HFF-Myc (cell line): ENCODE data around the gene VPS25.
A peak's percentile ranks its signal among the peaks of the same experiment; 100 is the strongest.

Source experiments
- DNase-seq: peaks from one replicate; pipeline ENCODE4 v3.0.0-alpha.2; 2011; ENCODE audit warnings: low read depth; ENCODE audit errors: extremely low read depth
- H3K4me3 ChIP-seq: replicated peaks from 2 replicates; pipeline ENCODE4 v1.5.1; 2011; ENCODE audit warnings: low read depth, mild to moderate bottlenecking, control low read depth, low read length
- TF ChIP-seq, protein P1 (sequence below): IDR thresholded peaks from 2 replicates; pipeline ENCODE4 v1.5.1; 2012; ENCODE audit warnings: mild to moderate bottlenecking, low read depth, low read length, control low read depth; ENCODE audit errors: missing control alignments

Gene VPS25

GRCh38 chr17:42819939-42820535 is 46.8 kb downstream of the VPS25 start:
- TF ChIP-seq, protein P1, sequence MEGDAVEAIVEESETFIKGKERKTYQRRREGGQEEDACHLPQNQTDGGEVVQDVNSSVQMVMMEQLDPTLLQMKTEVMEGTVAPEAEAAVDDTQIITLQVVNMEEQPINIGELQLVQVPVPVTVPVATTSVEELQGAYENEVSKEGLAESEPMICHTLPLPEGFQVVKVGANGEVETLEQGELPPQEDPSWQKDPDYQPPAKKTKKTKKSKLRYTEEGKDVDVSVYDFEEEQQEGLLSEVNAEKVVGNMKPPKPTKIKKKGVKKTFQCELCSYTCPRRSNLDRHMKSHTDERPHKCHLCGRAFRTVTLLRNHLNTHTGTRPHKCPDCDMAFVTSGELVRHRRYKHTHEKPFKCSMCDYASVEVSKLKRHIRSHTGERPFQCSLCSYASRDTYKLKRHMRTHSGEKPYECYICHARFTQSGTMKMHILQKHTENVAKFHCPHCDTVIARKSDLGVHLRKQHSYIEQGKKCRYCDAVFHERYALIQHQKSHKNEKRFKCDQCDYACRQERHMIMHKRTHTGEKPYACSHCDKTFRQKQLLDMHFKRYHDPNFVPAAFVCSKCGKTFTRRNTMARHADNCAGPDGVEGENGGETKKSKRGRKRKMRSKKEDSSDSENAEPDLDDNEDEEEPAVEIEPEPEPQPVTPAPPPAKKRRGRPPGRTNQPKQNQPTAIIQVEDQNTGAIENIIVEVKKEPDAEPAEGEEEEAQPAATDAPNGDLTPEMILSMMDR: peak; percentile 90
- H3K4me3 ChIP-seq: no peak overlapping the region
- DNase-seq: no peak

- TF ChIP-seq, protein P1: no peak
- H3K4me3 ChIP-seq: no peak overlapping the region
- no peak for DNase-seq
These were observed 47.9 kb downstream of the VPS25 start for GRCh38 chr17:42821176-42821575.

DNA sequence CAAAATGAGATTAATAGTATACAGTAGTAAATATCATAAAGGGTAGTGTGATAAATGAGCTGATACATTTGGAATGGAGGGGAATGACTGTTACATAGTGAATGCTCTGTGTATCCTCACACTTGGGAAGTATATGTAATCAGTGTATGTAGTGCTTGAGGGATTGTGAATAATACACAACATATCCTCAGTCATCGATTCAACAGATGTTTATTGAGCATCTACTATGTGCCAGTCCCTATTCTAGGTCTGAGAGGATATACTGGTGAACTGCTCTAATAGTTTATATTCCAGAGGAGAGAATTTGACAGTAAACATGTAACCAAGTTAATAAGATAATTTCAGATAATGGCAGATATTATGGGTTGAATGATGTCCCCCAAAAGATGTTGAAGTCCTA is 54.2 kb downstream of the VPS25 start:
- TF ChIP-seq, protein P1: no peak
- DNase-seq: no peak
- no peak overlapping the region for H3K4me3 ChIP-seq
